Activated CD8-positive, alpha-beta memory T cell treated with anti-CD3 and anti-CD28 coated beads, Interleukin-2, amount 50 U/mL, for 24 hours (primary cell): ENCODE measurements around the gene HTR2B.
"Not testable (repeated sequence)": the region's sequence is repeated elsewhere in the genome, so short reads cannot be mapped to it uniquely, and the experiment has no call there.

ENCODE experiments used
- DNase-seq: peaks from one replicate; pipeline ENCODE4 v3.0.0-alpha.2; 2020; ENCODE audit errors: extremely low read depth

Gene HTR2B

GRCh38 chr2:231124838-231125568, at the start of gene HTR2B:
HTR2B (minus strand) TSS chr2:231125042; CDS start chr2:231123764, 1,278 bp downstream.
- no peak for DNase-seq

- DNase-seq: no peak
Observed at GRCh38 chr2:231174211-231174651, 49.4 kb upstream of the HTR2B start.

- DNase-seq: no peak
Observed at GRCh38 chr2:231172025-231172424, 47.2 kb upstream of the HTR2B start.

GRCh38 chr2:231170055-231170454, 45.2 kb upstream of the HTR2B start:
- no peak for DNase-seq

GRCh38 chr2:231169488-231169887, 44.6 kb upstream of the HTR2B start:
- no peak for DNase-seq

- DNase-seq: no peak
Observed at GRCh38 chr2:231168460-231169139, 43.8 kb upstream of the HTR2B start.

GRCh38 chr2:231167745-231168459, 43.1 kb upstream of the HTR2B start:
- DNase-seq: no peak

- DNase-seq: no peak
Observed at GRCh38 chr2:231163414-231164095, 38.7 kb upstream of the HTR2B start.

GRCh38 chr2:231163011-231163410, 38.2 kb upstream of the HTR2B start:
- DNase-seq: no peak

GRCh38 chr2:231161877-231162329, 37.1 kb upstream of the HTR2B start:
- no peak for DNase-seq

- no peak for DNase-seq
Observed at GRCh38 chr2:231161252-231161839, 36.5 kb upstream of the HTR2B start.

- DNase-seq: no peak
Observed at GRCh38 chr2:231160701-231161100, 35.9 kb upstream of the HTR2B start.

- no peak for DNase-seq
Observed at GRCh38 chr2:231159306-231159705, 34.5 kb upstream of the HTR2B start.

GRCh38 chr2:231152800-231153557, 28.1 kb upstream of the HTR2B start:
- no peak for DNase-seq

- DNase-seq: no peak
Observed at GRCh38 chr2:231146665-231147064, 21.8 kb upstream of the HTR2B start.

- DNase-seq: no peak
Observed at GRCh38 chr2:231144896-231145295, 20.1 kb upstream of the HTR2B start.

GRCh38 chr2:231140808-231141207, 16.0 kb upstream of the HTR2B start:
- DNase-seq: not testable (repeated sequence)

GRCh38 chr2:231139796-231140195, 15.0 kb upstream of the HTR2B start:
- no peak for DNase-seq

- DNase-seq: no peak
Observed at GRCh38 chr2:231138699-231139098, 13.9 kb upstream of the HTR2B start.

GRCh38 chr2:231134910-231135655, 10.2 kb upstream of the HTR2B start:
- no peak for DNase-seq
